AG08395 (cell line): ENCODE data around the gene PRPF19.
"Not testable (repeated sequence)": the region's sequence is repeated elsewhere in the genome, so short reads cannot be mapped to it uniquely, and the experiment has no call there.

ENCODE experiments used
- DNase-seq: peaks from one replicate; pipeline ENCODE4 v3.0.0; 2012; ENCODE audit warnings: mixed read lengths, low spot score

Gene PRPF19

GRCh38 chr11:60923326-60923725 lies 16.9 kb upstream of the PRPF19 start:
- no peak for DNase-seq

GRCh38 chr11:60922906-60923305 lies 16.5 kb upstream of the PRPF19 start:
- DNase-seq, result no peak

- no peak for DNase-seq
Observed at GRCh38 chr11:60921777-60922335, 15.5 kb upstream of the PRPF19 start.

- no peak for DNase-seq
Observed at GRCh38 chr11:60921259-60921658, 14.9 kb upstream of the PRPF19 start.

- no peak for DNase-seq
Observed at GRCh38 chr11:60919956-60920355, 13.6 kb upstream of the PRPF19 start.

DNA sequence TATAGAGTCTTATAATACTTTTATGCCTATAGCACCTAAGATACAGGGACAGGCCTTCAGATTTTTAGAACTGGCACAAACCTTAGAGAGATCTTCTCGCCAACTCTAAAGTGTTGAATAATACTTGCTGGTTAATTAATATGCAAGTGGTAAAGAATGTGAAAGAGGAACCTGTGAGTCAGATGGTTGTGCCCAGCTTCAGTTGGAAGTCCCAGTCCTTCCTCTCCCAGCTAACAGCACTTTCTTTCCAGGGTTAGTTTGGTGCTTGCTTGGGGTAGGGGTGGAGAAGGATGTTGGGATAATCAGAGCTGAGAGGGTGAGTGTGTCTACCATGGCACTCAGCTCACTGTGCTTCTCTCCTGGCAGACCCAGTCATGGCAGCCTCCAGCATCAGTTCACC lies 12.9 kb upstream of the PRPF19 start:
- no peak for DNase-seq

GRCh38 chr11:60918939-60919265 lies 12.5 kb upstream of the PRPF19 start:
- peak; percentile 33 for DNase-seq

DNA sequence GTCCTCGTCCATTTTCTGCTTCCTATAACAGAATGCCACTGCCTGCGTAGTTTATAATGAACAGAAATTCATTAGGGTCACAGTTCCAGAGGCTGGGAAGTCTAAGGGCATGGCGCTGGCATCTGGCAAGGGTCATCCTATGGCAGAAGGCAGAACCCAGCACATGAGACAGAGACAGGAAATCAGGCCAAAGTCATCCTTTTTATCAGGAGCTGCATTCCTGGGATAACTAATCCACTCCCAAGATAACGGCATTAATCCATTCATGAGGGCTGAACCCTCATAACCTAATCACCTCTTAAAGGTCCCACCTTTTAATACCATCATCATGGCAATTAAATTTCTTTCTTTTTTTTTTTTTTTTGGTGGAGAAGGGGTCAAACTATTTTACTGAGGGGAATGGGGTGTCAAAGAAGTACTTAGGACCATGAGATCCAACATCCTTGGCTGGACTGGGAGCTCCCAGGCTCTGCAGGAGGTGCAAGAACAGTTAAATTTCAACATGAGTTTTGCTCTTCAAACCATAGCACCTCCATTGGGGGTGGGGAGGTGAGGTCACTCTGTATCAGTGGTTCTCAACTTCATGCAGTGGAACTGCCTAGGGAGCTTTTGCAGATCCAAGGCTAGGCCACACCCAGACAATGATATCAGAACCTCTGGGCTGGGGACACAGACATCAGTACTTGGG lies 12.0 kb upstream of the PRPF19 start:
- DNase-seq, result no peak

DNA sequence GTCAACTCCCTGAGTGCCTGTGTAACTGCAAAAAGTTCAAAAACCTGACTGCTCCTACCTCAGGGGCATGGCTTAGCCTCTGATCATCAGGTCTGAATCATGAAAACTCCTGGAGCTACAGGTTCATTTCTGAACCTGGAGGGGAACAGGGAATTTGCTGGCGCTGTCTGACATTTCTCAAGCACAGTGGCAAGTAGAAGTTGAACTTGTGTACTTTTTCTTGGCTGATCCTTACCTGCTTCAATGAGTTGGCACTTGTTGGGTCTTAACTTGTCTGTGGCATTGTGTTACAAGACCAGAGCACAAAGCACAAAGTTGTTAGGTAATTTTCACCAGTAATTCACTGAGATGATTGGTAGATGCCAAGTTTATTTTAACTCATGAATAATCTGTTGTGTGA lies 10.9 kb upstream of the PRPF19 start:
- DNase-seq, result no peak

GRCh38 chr11:60916669-60917206 lies 10.4 kb upstream of the PRPF19 start:
- DNase-seq, result no peak

GRCh38 chr11:60915248-60915914 lies 9.0 kb upstream of the PRPF19 start:
- DNase-seq, result peak; percentile 76

- DNase-seq, result peak; percentile 40
Observed at GRCh38 chr11:60914633-60915247, 8.4 kb upstream of the PRPF19 start.

GRCh38 chr11:60913793-60914632 lies 7.6 kb upstream of the PRPF19 start, which contains the start of gene TMEM109:
TSS of gene TMEM109 (plus strand) at chr11:60914158. CDS start at chr11:60919694, 5,536 bp downstream.
- DNase-seq, result peak; percentile 96

- DNase-seq, result no peak
Observed at GRCh38 chr11:60912851-60913528, 6.6 kb upstream of the PRPF19 start.

DNA sequence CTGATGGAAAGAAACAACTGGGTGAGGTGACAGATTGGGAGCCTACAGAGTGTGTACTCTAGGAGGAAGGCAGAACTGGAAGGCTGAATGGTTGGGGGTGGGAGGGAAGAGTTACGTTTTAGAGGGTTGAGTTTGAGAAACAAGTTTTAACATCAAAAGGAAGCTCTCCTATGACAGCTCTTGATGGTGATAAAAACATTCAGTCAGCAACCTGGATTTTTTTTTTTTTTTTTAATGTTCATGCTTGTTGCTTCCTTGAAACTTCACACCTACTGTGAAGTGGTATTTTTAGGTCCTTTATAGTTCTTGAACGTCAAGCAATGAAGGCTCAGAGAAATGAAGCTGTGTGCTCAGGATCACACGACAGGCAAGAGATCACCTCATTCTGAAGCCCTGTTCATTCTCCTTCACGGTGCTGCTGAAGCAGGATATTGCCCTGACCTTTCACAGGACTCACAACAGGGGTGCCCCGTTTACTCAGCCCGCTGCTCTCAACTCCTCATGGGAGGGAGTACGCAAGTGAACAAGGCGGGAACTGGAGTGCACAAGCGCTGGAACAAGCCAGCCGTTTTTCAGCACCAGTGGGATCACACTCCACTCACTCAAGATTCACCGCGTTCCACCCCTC lies 6.0 kb upstream of the PRPF19 start:
- no peak for DNase-seq

DNA sequence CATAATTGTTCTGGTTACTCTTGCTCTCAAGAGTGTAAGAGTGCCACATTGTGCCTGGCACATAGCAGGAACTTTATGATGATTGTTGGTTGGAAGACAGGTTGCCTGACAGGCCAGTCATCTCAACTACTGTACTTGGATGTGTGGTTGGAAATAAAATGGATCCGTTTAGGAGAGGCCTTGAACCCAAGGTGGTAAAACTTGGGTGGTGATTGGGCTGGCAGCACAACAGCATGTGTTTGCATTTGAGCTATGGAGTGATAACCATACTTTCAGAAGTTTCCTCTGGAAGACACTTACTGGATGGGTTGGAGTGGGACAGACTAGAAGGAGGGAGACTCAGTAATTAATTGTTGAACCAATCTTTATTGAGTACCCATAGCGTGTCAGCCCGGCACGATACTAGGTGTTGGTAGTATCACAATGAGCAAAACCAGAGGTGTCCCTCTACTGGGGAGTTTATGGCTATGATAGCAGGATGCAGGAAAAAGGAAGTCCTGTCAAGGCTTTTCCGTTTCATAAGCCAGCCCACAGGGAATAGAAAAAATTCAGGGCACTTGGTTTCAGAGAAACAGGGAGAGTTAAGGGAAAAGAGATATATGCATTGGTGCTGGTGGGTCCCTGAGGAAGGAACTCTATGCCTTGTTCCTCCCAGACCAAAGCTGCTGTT lies 4.5 kb upstream of the PRPF19 start:
- DNase-seq, result no peak

- DNase-seq, result no peak
Observed at GRCh38 chr11:60910281-60910687, 3.9 kb upstream of the PRPF19 start.

- DNase-seq, result not testable (repeated sequence)
Observed at GRCh38 chr11:60909680-60910280, 3.4 kb upstream of the PRPF19 start.

GRCh38 chr11:60908803-60909202 lies 2.4 kb upstream of the PRPF19 start:
- no peak for DNase-seq
